SH-SY5Y (cell line): Measurements from ENCODE around the gene CNKSR3.

Experiments
- GATA2 ChIP-seq: IDR thresholded peaks from 2 replicates; pipeline ENCODE4 v1.6.1; 2011; ENCODE audit warnings: mild to moderate bottlenecking, low read depth, low read length
- GATA3 ChIP-seq: IDR thresholded peaks from 2 replicates; pipeline ENCODE4 v1.6.1; 2011; ENCODE audit warnings: low read depth, mild to moderate bottlenecking, low read length, moderate library complexity

GRCh38 chr6:154404791-154405400 is 105.6 kb downstream of the CNKSR3 start:
- TF ChIP-seq GATA3, result no peak
- TF ChIP-seq GATA2, result no peak
